Mesodermal cell (in vitro differentiated cells): ENCODE data around the gene ETS2.

Source experiments
- H3K27ac ChIP-seq: 2 replicates; pipeline ENCODE4 v1.7.0; 2013; ENCODE audit warnings: mild to moderate bottlenecking, low read depth, low read length, moderate library complexity; ENCODE audit not compliant: severe bottlenecking
- H3K36me3 ChIP-seq: 2 replicates; pipeline ENCODE4 v1.7.1; 2013; ENCODE audit warnings: mild to moderate bottlenecking, low read length, moderate library complexity; ENCODE audit not compliant: control insufficient read depth, insufficient read depth
- H3K4me1 ChIP-seq: one replicate; pipeline ENCODE4 v1.7.1; 2013; ENCODE audit warnings: mild to moderate bottlenecking, low read length; ENCODE audit not compliant: insufficient read depth, control insufficient read depth, poor library complexity, severe bottlenecking
- H3K4me3 ChIP-seq: 2 replicates; pipeline ENCODE4 v1.7.0; 2013; ENCODE audit warnings: low read length, control low read depth, mild to moderate bottlenecking; ENCODE audit not compliant: insufficient read depth, poor library complexity, severe bottlenecking; ENCODE audit errors: extremely low read depth
- H3K9me3 ChIP-seq: 2 replicates; pipeline ENCODE4 v1.7.1; 2013; ENCODE audit warnings: mild to moderate bottlenecking, low read length, moderate library complexity; ENCODE audit not compliant: control insufficient read depth
- WGBS, 2 experiments: methylation state at CpG; one replicate each; pipeline ENCODE4 v1.1.5; 2013; ENCODE audit warnings: missing lambda C conversion rate in 2 of 2; ENCODE audit not compliant: insufficient coverage in 2 of 2; 5-methylcytosine and 5-hydroxymethylcytosine counted together

Gene ETS2

DNA sequence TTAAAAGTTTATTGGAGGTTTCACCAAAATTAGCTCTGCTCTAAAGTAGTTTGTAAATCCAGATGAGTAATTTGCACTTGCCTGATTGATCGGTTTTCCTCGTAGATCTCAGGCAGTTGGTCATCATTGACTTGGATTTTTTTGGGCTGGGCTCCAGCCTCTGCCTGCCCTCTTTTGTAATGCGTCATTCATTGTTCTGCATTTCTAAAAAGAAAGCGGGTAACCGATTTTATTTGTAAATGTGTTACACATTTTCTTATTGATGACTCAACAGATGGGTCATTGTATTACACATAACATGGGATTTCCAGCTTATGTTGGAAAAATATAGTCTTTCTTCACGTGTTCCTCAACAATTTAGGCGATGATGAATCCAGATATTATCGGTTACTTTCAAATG is 5.5 kb downstream of the ETS2 start:
- Histone ChIP-seq H3K4me1 (peaks cover 20% of the 10 kb centered on the region), H3K9me3 (no peaks in the 10 kb centered on the region), H3K36me3 (peaks cover 63% of the 10 kb centered on the region), H3K27ac (no peak overlapping the region), H3K4me3 (no peak overlapping the region)
- 52 to 58% methylated on average over 3 to 5 of the region's 8 CpGs for WGBS, 2 experiments

DNA sequence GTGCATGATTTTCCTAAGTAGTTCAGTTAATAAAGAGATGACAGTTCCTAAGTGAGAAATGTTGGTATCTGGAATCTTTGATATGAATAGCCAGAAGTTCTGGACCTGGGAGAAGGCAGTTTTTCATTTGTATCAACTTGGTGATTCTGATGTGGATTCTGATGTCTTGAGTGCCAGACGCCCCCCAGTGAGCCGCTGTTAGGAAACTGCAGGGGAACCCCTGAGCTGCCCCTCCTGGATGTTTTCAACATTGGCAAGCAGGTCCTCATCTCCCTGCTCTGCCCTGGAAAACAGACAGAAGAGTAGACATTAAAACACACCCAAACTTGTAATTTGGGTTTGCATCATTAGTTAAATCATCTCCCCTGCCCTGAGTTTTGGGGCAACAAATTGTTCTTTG is 7.4 kb downstream of the ETS2 start:
- Histone ChIP-seq H3K4me1 (peaks cover 24% of the 10 kb centered on the region), H3K4me3 (no peak overlapping the region), H3K9me3 (no peaks in the 10 kb centered on the region), H3K27ac (peak overlapping the region; percentile 24), H3K36me3 (peaks cover 82% of the 10 kb centered on the region)
- 39 to 62% methylated on average over 2 of the region's 2 CpGs for WGBS, 2 experiments

DNA sequence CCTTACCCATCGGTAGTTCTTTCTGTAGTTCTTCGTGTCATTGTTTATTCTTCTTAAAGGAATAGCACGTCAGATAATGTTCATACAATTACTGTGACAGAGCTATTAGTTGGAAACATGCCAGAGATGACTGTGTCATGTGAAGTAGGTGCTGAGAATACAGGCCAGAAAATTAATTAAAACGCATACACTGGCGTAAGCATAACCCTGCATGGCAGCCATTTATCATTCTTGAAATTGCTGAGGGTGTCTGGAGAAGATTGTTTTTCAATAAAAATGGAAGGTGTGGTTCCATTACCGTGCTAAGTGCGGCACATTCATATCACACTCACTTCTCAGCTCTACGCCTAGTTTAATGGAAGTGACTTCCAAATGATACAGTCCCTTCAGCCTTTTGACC is 7.8 kb downstream of the ETS2 start:
- no peak overlapping the region for H3K4me3 ChIP-seq
- no peaks in the 10 kb centered on the region for H3K9me3 ChIP-seq
- WGBS, 2 experiments = 73 to 96% methylated on average over 4 to 5 of the region's 8 CpGs
- peaks cover 24% of the 10 kb centered on the region for H3K4me1 ChIP-seq
- peaks cover 86% of the 10 kb centered on the region for H3K36me3 ChIP-seq
- H3K27ac ChIP-seq = peak overlapping the region; percentile 24

DNA sequence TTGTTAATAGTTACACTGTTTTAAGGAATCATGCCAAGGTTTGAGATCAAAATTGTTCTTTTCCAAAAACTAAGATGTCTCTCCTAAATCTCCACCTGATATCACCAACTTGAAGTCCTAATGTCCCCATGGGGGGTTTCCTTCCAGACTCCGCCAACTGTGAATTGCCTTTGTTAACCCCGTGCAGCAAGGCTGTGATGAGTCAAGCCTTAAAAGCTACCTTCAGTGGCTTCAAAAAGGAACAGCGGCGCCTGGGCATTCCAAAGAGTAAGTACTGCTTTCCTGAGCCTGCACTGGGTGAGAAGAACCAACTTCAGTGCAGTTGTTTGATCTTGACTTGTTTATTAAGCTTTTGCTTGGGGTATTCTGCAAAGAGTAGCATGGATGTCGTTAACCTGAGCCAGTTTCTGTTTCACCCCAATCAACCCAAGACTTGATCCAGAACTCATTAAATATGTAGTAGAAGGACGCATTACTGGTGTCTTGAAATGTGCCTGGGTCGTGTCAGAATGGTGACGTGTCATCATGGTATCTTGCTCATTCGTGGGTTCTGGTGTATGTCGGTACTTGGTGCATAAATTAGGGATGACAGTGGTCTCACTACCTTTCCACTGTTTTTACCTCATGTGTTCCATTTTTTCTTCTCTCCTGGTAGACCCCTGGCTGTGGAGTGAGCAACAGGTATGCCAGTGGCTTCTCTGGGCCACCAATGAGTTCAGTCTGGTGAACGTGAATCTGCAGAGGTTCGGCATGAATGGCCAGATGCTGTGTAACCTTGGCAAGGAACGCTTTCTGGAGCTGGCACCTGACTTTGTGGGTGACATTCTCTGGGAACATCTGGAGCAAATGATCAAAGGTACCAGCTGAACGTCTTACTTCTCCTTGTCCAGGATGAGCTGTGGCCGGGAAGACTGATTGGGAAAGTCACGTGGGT is 8.7 kb downstream of the ETS2 start:
- 69 to 71% methylated on average over 10 to 14 of the region's 16 CpGs for WGBS, 2 experiments
- Histone ChIP-seq H3K4me3 (no peak overlapping the region), H3K27ac (peak overlapping the region; percentile 41), H3K36me3 (peaks cover 92% of the 10 kb centered on the region), H3K9me3 (no peaks in the 10 kb centered on the region), H3K4me1 (peaks cover 20% of the 10 kb centered on the region)

DNA sequence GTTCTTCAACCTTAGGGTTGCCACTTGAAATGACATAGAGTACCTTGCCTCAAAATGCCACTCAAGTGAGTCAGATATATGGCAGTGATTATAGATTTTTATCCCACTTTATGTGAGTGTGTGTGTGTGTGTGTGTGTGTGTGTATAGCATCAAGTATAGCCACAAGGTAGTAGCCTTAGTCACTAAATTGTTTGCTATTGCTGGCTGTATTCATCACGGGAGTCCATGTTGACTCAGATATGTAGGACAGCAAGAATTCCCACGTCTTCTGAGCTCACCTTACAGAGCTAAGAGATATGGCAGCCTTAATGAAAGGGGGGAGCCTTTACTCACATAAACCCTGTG is 9.3 kb downstream of the ETS2 start:
- WGBS, 2 experiments = 80 to 100% methylated on average over 1 of the region's 2 CpGs
- no peaks in the 10 kb centered on the region for H3K9me3 ChIP-seq
- H3K27ac ChIP-seq = no peak overlapping the region
- no peak overlapping the region for H3K4me3 ChIP-seq
- H3K4me1 ChIP-seq = peaks cover 20% of the 10 kb centered on the region
- H3K36me3 ChIP-seq = peaks cover 92% of the 10 kb centered on the region

DNA sequence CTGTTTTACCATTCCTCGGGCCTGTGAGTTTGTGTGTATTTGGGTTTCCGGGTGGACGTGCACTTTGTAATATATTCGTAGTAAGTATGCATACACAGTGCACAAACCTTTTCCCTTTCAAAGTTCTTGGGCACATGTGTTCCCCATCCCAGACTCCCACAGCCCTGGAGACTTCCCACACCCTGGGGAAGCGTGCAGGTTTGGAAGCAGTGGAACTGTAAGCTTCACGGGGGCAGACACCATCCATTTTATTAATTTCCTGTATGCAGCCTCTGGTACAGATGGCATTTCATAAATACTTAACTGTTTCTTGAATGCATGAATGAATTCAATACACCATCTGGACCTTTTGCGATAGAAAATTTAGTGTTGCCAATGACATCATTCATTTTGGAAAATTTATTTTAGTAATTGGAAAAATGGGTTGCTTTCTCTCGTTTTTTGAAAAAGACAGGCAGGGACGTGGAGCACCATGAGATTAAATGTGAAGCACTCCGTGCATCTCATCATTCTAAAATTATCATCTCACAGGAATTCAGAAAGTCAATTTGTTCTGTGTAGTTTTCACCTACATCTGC is 10.8 kb downstream of the ETS2 start:
- H3K9me3 ChIP-seq = no peaks in the 10 kb centered on the region
- no peak overlapping the region for H3K27ac ChIP-seq
- peaks cover 24% of the 10 kb centered on the region for H3K4me1 ChIP-seq
- peaks cover 97% of the 10 kb centered on the region for H3K36me3 ChIP-seq
- no peak overlapping the region for H3K4me3 ChIP-seq
- 80 to 100% methylated on average over 1 to 4 of the region's 10 CpGs for whole genome bisulfite sequencing, 2 experiments

DNA sequence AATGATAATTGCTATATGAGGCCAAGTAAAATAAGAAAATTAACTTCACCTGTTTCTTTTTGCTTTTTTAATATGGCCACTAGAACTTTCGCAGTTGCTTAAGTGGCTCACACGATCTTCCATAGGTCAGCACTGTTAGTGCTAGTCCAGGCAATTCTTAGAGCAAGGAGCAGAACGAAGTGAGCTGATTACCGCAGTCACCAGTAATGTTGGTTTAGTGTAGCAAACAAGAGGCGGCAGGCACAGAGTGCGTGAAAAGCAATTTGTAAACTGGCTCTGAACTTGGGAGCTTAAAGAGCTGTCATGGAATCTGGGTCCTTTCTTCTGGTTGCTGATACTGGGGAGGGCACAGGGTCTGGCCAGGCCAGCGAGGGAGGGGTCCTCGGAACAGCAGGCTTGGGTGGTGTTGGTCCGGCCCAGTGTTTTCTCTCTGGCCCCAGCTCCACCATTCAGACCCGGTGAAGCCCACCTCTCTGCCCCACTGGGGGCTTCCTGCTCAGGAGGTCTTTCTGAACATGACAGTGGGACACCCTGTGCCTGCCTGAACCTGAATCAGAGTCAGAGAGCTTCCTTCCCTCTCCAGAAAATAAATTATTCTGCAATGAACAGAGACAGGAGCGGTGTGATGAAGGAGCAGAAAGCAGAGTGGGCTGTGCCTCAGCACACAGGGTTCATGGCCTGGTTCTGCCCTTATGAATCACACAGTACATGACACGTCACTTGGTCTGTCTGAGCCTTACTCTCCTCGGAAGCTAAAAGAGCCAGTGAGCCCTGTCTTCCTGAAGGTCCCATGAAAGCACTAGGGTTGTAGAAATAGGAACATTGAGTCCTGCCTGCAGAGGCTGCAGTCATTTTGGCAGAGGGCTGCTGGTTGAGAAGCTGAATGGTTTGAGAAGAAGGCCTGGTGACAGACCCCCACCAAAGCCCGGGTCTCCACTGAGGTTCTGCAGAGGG is 11.9 kb downstream of the ETS2 start:
- 94 to 97% methylated on average over 11 to 12 of the region's 14 CpGs for WGBS, 2 experiments
- Histone ChIP-seq H3K4me1 (peaks cover 24% of the 10 kb centered on the region), H3K9me3 (no peaks in the 10 kb centered on the region), H3K36me3 (peaks cover 98% of the 10 kb centered on the region), H3K4me3 (no peak overlapping the region), H3K27ac (peak overlapping the region; percentile 34)

DNA sequence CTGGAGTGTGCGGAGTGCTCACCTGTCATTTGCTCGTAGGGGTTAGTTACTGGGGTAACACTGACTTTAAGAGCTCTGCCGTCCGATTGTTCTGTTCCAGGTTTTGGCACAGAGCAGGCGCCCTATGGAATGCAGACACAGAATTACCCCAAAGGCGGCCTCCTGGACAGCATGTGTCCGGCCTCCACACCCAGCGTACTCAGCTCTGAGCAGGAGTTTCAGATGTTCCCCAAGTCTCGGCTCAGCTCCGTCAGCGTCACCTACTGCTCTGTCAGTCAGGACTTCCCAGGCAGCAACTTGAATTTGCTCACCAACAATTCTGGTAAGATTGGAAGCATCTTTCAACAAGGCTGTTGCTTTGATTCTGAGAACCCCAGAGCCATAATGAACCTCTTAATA is 12.6 kb downstream of the ETS2 start:
- no peak overlapping the region for H3K4me3 ChIP-seq
- peaks cover 24% of the 10 kb centered on the region for H3K4me1 ChIP-seq
- 91 to 92% methylated on average over 9 to 11 of the region's 11 CpGs for WGBS, 2 experiments
- no peaks in the 10 kb centered on the region for H3K9me3 ChIP-seq
- H3K27ac ChIP-seq = no peak overlapping the region
- peaks cover 98% of the 10 kb centered on the region for H3K36me3 ChIP-seq

DNA sequence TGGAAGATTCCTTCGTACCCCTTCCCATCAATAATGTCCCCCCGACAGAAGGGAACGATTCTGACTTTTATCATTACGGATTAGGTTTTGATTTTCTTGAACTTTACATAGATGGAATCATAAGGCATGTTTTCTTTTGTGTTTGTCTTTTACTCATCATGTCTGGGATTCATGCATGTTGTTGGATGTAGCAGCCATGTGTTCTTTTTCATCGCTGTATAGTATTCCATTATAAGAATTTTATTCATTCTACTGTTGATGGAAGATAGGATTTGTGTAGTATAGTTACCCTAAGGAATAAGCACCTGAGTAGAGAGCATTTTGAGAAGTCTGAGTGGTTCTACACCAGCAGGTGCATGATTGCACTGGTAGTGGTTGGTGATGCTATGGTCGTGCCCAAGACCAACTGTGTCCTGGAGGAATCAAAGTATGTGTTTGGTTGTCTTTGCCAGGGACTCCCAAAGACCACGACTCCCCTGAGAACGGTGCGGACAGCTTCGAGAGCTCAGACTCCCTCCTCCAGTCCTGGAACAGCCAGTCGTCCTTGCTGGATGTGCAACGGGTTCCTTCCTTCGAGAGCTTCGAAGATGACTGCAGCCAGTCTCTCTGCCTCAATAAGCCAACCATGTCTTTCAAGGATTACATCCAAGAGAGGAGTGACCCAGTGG is 13.5 kb downstream of the ETS2 start:
- H3K36me3 ChIP-seq = peaks cover 98% of the 10 kb centered on the region
- 97 to 99% methylated on average over 8 to 11 of the region's 14 CpGs for WGBS, 2 experiments
- H3K4me3 ChIP-seq = no peak overlapping the region
- H3K9me3 ChIP-seq = no peaks in the 10 kb centered on the region
- peak overlapping the region; percentile 57 for H3K27ac ChIP-seq
- peaks cover 16% of the 10 kb centered on the region for H3K4me1 ChIP-seq

DNA sequence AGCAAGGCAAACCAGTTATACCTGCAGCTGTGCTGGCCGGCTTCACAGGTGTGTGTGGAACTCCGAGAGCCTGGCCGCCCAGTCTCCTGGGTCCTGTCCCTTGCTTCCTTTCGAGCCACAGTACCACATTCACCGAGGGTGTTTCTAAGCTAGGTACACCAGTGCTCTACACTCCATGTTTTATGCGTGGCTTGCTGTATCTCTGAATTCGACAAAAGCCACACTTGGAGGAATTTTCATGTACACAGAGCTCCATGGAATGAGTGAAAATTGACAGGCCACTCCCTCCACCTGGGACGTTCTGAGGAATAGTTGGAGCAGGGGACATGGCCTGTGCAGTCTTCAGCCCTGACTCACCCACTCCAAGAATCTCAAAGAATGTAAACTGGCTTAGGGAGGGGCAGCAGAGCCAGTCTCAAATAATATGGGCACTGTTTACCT is 14.0 kb downstream of the ETS2 start:
- no peak overlapping the region for H3K4me3 ChIP-seq
- H3K9me3 ChIP-seq = no peaks in the 10 kb centered on the region
- H3K4me1 ChIP-seq = peaks cover 14% of the 10 kb centered on the region
- H3K36me3 ChIP-seq = peaks cover 98% of the 10 kb centered on the region
- H3K27ac ChIP-seq = peak overlapping the region; percentile 59
- 85 to 100% methylated on average over 6 to 7 of the region's 8 CpGs for WGBS, 2 experiments
